Measurements from ENCODE around the gene CYB5R4.

DNA sequence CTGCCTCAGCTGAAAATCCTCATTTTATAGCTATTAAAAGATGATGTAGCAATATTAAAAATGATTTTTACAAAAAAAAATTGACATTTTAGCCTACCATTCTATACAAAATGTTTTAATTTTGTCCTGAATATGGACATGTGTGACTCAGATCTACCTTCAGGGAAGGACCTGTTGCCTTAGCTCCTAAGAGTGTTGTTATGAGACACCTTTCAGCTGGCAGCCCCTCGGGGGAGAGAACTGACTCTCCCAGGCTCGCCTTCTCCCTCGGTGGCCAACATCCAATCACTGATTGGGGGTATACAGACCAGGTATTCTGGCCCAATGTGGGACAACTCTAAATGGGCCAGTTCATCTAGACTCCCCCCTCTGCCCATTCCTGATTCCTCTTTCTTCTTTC lies 141.6 kb downstream of the CYB5R4 start:
- TF ChIP-seq EZH2 (IDR thresholded peaks at IDR 0.05; ENCODE audit: insufficient read depth, poor library complexity, severe bottlenecking) (no peak), EZH2phosphoT487 (IDR thresholded peaks at IDR 0.05; ENCODE audit: insufficient read depth, low read depth) (no peak)
